Transverse colon (tissue), 4 donors: Measurements from ENCODE around the gene FBXO36. TPM values are rescaled to one million over a fixed set of nuclear protein-coding genes. Genes with fewer than 3 reads are reported as not detected.

ENCODE experiments used
- DNase-seq: peaks from one replicate; pipeline ENCODE4 v3.0.0-alpha.2; 2019
- H3K27ac ChIP-seq, 4 donors: fragments of 200-600 bp; sonication (generic); 2 replicates each; pipeline ENCODE4 v1.5.1; 2016 to 2018; ENCODE audit warnings: inconsistent platforms in 4 of 4
- H3K27me3 ChIP-seq: fragments of 200-600 bp; sonication (generic); 2 replicates; pipeline ENCODE4 v1.5.1; 2017; ENCODE audit warnings: inconsistent platforms
- H3K36me3 ChIP-seq, 4 donors: fragments of 200-600 bp; sonication (generic); 2 replicates each; pipeline ENCODE4 v1.5.1; 2017 to 2019; ENCODE audit warnings: inconsistent platforms in 4 of 4
- H3K4me1 ChIP-seq, 4 donors: fragments of 200-600 bp; sonication (generic); 2 replicates each; pipeline ENCODE4 v1.5.1; 2017 to 2020; ENCODE audit warnings: inconsistent platforms in 4 of 4
- H3K4me3 ChIP-seq, 4 donors: fragments of 200-600 bp; sonication (generic); 1 replicate in 1 of 4; 2 replicates in 3 of 4; pipeline versions ENCODE4 v1.5.1 to v1.6.1; 2017 to 2019; ENCODE audit warnings: inconsistent platforms in 4 of 4
- H3K9me3 ChIP-seq, 2 donors: fragments of 200-600 bp; sonication (generic); 2 replicates each; pipeline ENCODE4 v1.5.1; 2017 to 2019; ENCODE audit warnings: inconsistent platforms in 2 of 2
- CTCF ChIP-seq, 5 experiments: fragments of 200-600 bp in 3 of 5; fragments of 450-650 bp in 2 of 5; sonication (generic) in 3 of 5; IDR thresholded peaks; 1 replicate in 2 of 5; 2 replicates in 3 of 5; pipeline ENCODE4 v1.5.1; 2016 to 2017; ENCODE audit warnings: antibody characterized with exemption in 5 of 5, inconsistent platforms in 3 of 5, mild to moderate bottlenecking in 2 of 5, moderate library complexity in 1 of 5
- EP300 ChIP-seq: sonication (generic); formaldehyde crosslinking; IDR thresholded peaks from one replicate; pipeline ENCODE4 v1.6.1; 2017; ENCODE audit warnings: antibody characterized with exemption, low read depth
- POLR2A ChIP-seq: fragments of 450-650 bp; IDR thresholded peaks from one replicate; pipeline ENCODE4 v1.6.1; 2016; ENCODE audit warnings: antibody characterized with exemption, mild to moderate bottlenecking, moderate library complexity
- POLR2AphosphoS5 ChIP-seq, 3 donors: sonication (generic); formaldehyde crosslinking; IDR thresholded peaks; one replicate each; pipeline ENCODE4 v1.6.1; 2016; ENCODE audit warnings: antibody characterized with exemption in 3 of 3
- WGBS, 2 donors: methylation state at CpG; one replicate each; pipeline ENCODE4 v1.1.5; 2018; ENCODE audit warnings: low coverage in 1 of 2; 5-methylcytosine and 5-hydroxymethylcytosine counted together
- in situ Hi-C, 4 donors: fragments of 200-750 bp; cut with MboI; loops; one replicate each; pipeline versions ENCODE4 v1.15.0 to v1.15.1; 2017; ENCODE audit warnings: low sequenced_read_pairs in 3 of 4, low pct_ligation_motif_present in 1 of 4, low pct_unique_long_range_greater_than_20kb in 1 of 4
- intact Hi-C: fragments of 100-400 bp; cut with DNase I; formaldehyde crosslinking; loops from one replicate; pipeline ENCODE4 v1.15.1; 2023; ENCODE audit warnings: low total_unique reads
- total RNA-seq, 4 donors: library from RNA; depleted of rRNA; stranded (reverse); fragments of >200 nt; gene quantifications; one replicate each; pipeline ENCODE4 v1.1.0, GENCODE V29; 2016

Gene FBXO36
- total RNA-seq, 4 donors from 2014 or later = 0.60 to 2.1 (median 1.3) TPM

- DNase-seq = no peak
- whole genome bisulfite sequencing, 2 donors = 76 to 96% methylated on average over 2 of the region's 2 CpGs
- in situ Hi-C loops = loop anchor here in 1 of 4 donors (10.0 kb wide), 1 partner anchor 101 kb away; no protein-coding TSS in a partner anchor
Observed at GRCh38 chr2:229905601-229906000, 16.7 kb upstream of the FBXO36 start.

DNA sequence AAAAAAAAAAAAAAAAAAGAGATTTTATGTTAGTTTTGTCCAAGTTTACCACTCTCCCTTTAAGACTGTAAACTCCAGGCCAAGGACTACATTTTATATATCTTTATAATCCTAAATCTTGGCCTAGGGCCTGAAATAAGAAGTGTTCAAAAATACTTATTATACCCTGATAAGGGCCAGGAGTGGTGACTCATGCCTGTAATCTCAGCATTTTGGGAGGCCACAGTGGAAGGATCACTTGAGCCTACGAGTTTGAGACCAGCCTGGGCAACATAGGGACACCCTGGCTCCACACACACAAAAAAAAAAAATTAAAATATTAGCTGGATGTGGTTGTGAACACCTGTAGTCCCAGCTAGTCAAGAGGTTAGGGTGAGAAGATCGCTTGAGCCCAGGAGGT, 13.2 kb upstream of the FBXO36 start:
- DNase-seq = no peak
- in situ Hi-C loops = loop anchor here in 1 of 4 donors (10.0 kb wide), 1 partner anchor 104 kb away; no protein-coding TSS in a partner anchor
- H3K27me3 ChIP-seq = no peaks in the 10 kb centered on the region
- H3K9me3 ChIP-seq = no peaks in the 10 kb centered on the region
- H3K36me3 ChIP-seq = peaks cover 0 to 15% (median 0%) of the 10 kb centered on the region in 4 donors
- intact Hi-C loops = no loop called here
- 57 to 70% methylated on average over 2 of the region's 2 CpGs for WGBS, 2 donors
- TF ChIP-seq CTCF (IDR thresholded peaks at IDR 0.05) = no peak
- H3K27ac ChIP-seq = no peak overlapping the region
- H3K4me3 ChIP-seq = no peak overlapping the region
- H3K4me1 ChIP-seq = peaks cover 0 to 48% (median 22%) of the 10 kb centered on the region in 4 donors

More at GRCh38 chr2:229905601-229906000, 16.7 kb upstream of the FBXO36 start:
- intact Hi-C loops = no loop called here
- Histone ChIP-seq H3K27me3 (no peaks in the 10 kb centered on the region), H3K36me3 (peaks cover 0 to 22% (median 0%) of the 10 kb centered on the region in 4 donors), H3K27ac (no peak overlapping the region), H3K4me1 (peaks cover 0 to 26% (median 10%) of the 10 kb centered on the region in 4 donors), H3K4me3 (no peak overlapping the region), H3K9me3 (no peaks in the 10 kb centered on the region)
- no peak for TF ChIP-seq CTCF (IDR thresholded peaks at IDR 0.05)
- TF ChIP-seq POLR2AphosphoS5 (IDR thresholded peaks at IDR 0.05) = no peak
- no peak for TF ChIP-seq POLR2A
- TF ChIP-seq EP300 = no peak

DNA sequence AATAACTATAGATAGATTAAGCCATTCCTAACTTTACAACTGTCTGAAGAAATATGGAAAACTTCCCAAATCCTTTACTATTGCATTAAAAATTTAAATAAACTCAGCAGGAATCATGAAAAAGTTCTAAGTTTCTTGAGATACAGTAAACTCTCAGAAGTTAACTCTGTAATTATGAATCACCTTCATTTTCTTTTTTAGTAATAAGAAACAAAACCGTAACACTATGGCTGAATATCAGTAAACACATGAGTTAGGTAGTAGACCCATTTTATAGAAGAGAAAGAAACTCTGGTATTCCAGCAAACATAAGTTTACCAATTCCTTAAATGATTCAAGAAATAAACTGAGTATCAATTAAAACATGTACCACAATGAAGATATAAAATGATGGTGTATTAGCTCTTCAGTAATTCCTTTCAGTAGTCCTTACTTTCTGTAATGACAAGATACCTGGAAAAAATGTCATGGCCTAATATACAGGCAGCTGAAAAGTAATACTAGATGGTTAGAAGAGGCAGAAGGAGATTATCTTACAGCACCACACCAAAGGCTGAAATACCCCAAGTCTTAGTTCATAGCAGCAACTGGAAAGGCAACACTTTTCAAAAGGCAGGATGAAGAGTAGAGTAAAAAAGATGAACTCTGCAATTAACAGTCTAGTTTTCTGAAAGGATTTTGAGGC, 12.0 kb upstream of the FBXO36 start:
- intact Hi-C loops = no loop called here
- H3K4me1 ChIP-seq = peaks cover 0 to 60% (median 23%) of the 10 kb centered on the region in 4 donors
- in situ Hi-C loops = no loop called here

More for the DNA sequence above, 12.0 kb upstream of the FBXO36 start:
- H3K27ac ChIP-seq = no peak overlapping the region
- no peaks in the 10 kb centered on the region for H3K9me3 ChIP-seq
- DNase-seq = no peak
- TF ChIP-seq POLR2AphosphoS5 (IDR thresholded peaks at IDR 0.05) (no peak), CTCF (IDR thresholded peaks at IDR 0.05) (no peak), EP300 (no peak), POLR2A (no peak)
- peaks cover 0 to 14% (median 0%) of the 10 kb centered on the region in 4 donors for H3K36me3 ChIP-seq
- 80 to 100% methylated on average over 1 of the region's 1 CpG for WGBS, 2 donors
- no peaks in the 10 kb centered on the region for H3K27me3 ChIP-seq
- no peak overlapping the region for H3K4me3 ChIP-seq
